ENCODE results near the gene L3MBTL4. TPM values are rescaled to one million over a fixed set of nuclear protein-coding genes. Genes with fewer than 3 reads are reported as not detected.

The L3MBTL4 gene
- total RNA-seq, 1 experiment from 2014 or later: not detected

GRCh38 chr18:6001867-6002266 lies 412.8 kb downstream of the L3MBTL4 start:
- H3K27ac ChIP-seq (ENCODE audit: low read depth, low read length, poor library complexity, severe bottlenecking): no peak overlapping the region
- no peak for DNase-seq (ENCODE audit: low spot score)
- TF ChIP-seq EZH2 (IDR thresholded peaks at IDR 0.05; ENCODE audit: borderline replicate concordance, low read depth, low read length, poor library complexity, severe bottlenecking) (no peak), CTCF (conservative IDR thresholded peaks at IDR 0.05; ENCODE audit: low read depth, low read length) (no peak)
- no TSS peak for BruUV-seq (replicated peaks)
- H3K4me3 ChIP-seq (ENCODE audit: low read depth, low read length, poor library complexity, severe bottlenecking): no peak overlapping the region
- no peaks in the 10 kb centered on the region for H3K27me3 ChIP-seq (replicated peaks; ENCODE audit: insufficient read depth, low read depth, low read length, poor library complexity)
- no peaks in the 10 kb centered on the region for H3K4me1 ChIP-seq (ENCODE audit: insufficient read depth, low read length, poor library complexity, severe bottlenecking)
- no peaks in the 10 kb centered on the region for H3K36me3 ChIP-seq (ENCODE audit: insufficient read depth, low read length, poor library complexity, severe bottlenecking)
- ChIA-PET POLR2A (ENCODE audit: low non-redundant PET) (no interaction called here), CTCF (no interaction called here)
- peaks cover 51% of the 10 kb centered on the region for H3K9me3 ChIP-seq (ENCODE audit: low read depth, low read length, poor library complexity, severe bottlenecking)
- intact Hi-C loops (cut with micrococcal nuclease; ENCODE audit: unreplicated experiment): no loop called here

- H3K4me3 ChIP-seq (ENCODE audit: low read depth, low read length, poor library complexity, severe bottlenecking): no peak overlapping the region
- POLR2A ChIA-PET (ENCODE audit: low non-redundant PET): no interaction called here
- H3K36me3 ChIP-seq (ENCODE audit: insufficient read depth, low read length, poor library complexity, severe bottlenecking): no peaks in the 10 kb centered on the region
- CTCF ChIA-PET: no interaction called here
- H3K9me3 ChIP-seq (ENCODE audit: low read depth, low read length, poor library complexity, severe bottlenecking): peaks cover 43% of the 10 kb centered on the region
- TF ChIP-seq EZH2 (IDR thresholded peaks at IDR 0.05; ENCODE audit: borderline replicate concordance, low read depth, low read length, poor library complexity, severe bottlenecking) (no peak), CTCF (conservative IDR thresholded peaks at IDR 0.05; ENCODE audit: low read depth, low read length) (no peak)
- DNase-seq (ENCODE audit: low spot score): no peak
- H3K27ac ChIP-seq (ENCODE audit: low read depth, low read length, poor library complexity, severe bottlenecking): no peak overlapping the region
- H3K4me1 ChIP-seq (ENCODE audit: insufficient read depth, low read length, poor library complexity, severe bottlenecking): no peaks in the 10 kb centered on the region
- H3K27me3 ChIP-seq (replicated peaks; ENCODE audit: insufficient read depth, low read depth, low read length, poor library complexity): no peaks in the 10 kb centered on the region
- intact Hi-C loops (cut with micrococcal nuclease; ENCODE audit: unreplicated experiment): no loop called here
- BruUV-seq (replicated peaks): no TSS peak
Measured at GRCh38 chr18:5998907-5999306, 415.8 kb downstream of the L3MBTL4 start.

GRCh38 chr18:5998166-5998881 lies 416.4 kb downstream of the L3MBTL4 start:
- intact Hi-C loops (cut with micrococcal nuclease; ENCODE audit: unreplicated experiment): no loop called here
- H3K36me3 ChIP-seq (ENCODE audit: insufficient read depth, low read length, poor library complexity, severe bottlenecking): no peaks in the 10 kb centered on the region
- peaks cover 38% of the 10 kb centered on the region for H3K9me3 ChIP-seq (ENCODE audit: low read depth, low read length, poor library complexity, severe bottlenecking)
- TF ChIP-seq CTCF (conservative IDR thresholded peaks at IDR 0.05; ENCODE audit: low read depth, low read length) (no peak), EZH2 (IDR thresholded peaks at IDR 0.05; ENCODE audit: borderline replicate concordance, low read depth, low read length, poor library complexity, severe bottlenecking) (no peak)
- no TSS peak for BruUV-seq (replicated peaks)
- H3K4me3 ChIP-seq (ENCODE audit: low read depth, low read length, poor library complexity, severe bottlenecking): no peak overlapping the region
- H3K27ac ChIP-seq (ENCODE audit: low read depth, low read length, poor library complexity, severe bottlenecking): no peak overlapping the region
- ChIA-PET CTCF (no interaction called here), POLR2A (ENCODE audit: low non-redundant PET) (no interaction called here)
- H3K27me3 ChIP-seq (replicated peaks; ENCODE audit: insufficient read depth, low read depth, low read length, poor library complexity): no peaks in the 10 kb centered on the region
- DNase-seq (ENCODE audit: low spot score): no peak
- no peaks in the 10 kb centered on the region for H3K4me1 ChIP-seq (ENCODE audit: insufficient read depth, low read length, poor library complexity, severe bottlenecking)
